WTC11 (cell line): ENCODE measurements around the gene CREBRF. TPM values are rescaled to one million over a fixed set of nuclear protein-coding genes. Genes with fewer than 3 reads are reported as not detected.

ENCODE experiments used
- ATAC-seq: fragments of 200-7000 bp; cut with Tn5 transposase; 2 replicates; pipeline ENCODE4 v1.10.0; 2021; ENCODE audit warnings: mild to moderate bottlenecking, moderate library complexity
- CTCF ChIA-PET: fragments of 300-600 bp; sonication (Branson Sonifier 250); formaldehyde crosslinking; loops from one replicate; lab custom pipeline; 2021; ENCODE audit warnings: antibody characterized with exemption; lab: Charles Lee
- POLR2A ChIA-PET: fragments of 350-600 bp; sonication (Branson Sonifier 250); formaldehyde crosslinking; loops from one replicate; lab custom pipeline; 2021; ENCODE audit warnings: antibody characterized with exemption; lab: Charles Lee
- DNase-seq: peaks from one replicate; pipeline ENCODE4 v3.0.0; 2021; ENCODE audit warnings: low spot score
- H3K27ac Mint-ChIP-seq: 2 replicates; pipeline ENCODE4 v1.8.0; 2021; ENCODE audit warnings: mixed read lengths
- H3K27me3 Mint-ChIP-seq: 2 replicates; pipeline ENCODE4 v1.8.0; 2021; ENCODE audit warnings: low read depth, mild to moderate bottlenecking, moderate library complexity, mixed read lengths
- H3K36me3 Mint-ChIP-seq: 2 replicates; pipeline ENCODE4 v1.8.0; 2021; ENCODE audit warnings: mixed read lengths
- H3K4me1 Mint-ChIP-seq: 2 replicates; pipeline ENCODE4 v1.8.0; 2022; ENCODE audit warnings: mixed read lengths
- H3K4me3 Mint-ChIP-seq: 2 replicates; pipeline ENCODE4 v1.8.0; 2021; ENCODE audit warnings: mild to moderate bottlenecking, moderate library complexity, mixed read lengths
- H3K9me3 Mint-ChIP-seq: 2 replicates; pipeline ENCODE4 v1.8.0; 2021; ENCODE audit warnings: mixed read lengths
- E2F5 ChIP-seq: sonication (generic); formaldehyde crosslinking; IDR thresholded peaks from 2 replicates; pipeline ENCODE4 v1.8.1; 2022; ENCODE audit warnings: mild to moderate bottlenecking, moderate library complexity, missing genetic modification reagents
- ELF4 ChIP-seq: sonication (generic); formaldehyde crosslinking; IDR thresholded peaks from 2 replicates; pipeline ENCODE4 v1.8.1; 2022; ENCODE audit warnings: low read depth, mild to moderate bottlenecking, moderate library complexity, missing genetic modification reagents
- EMX1 ChIP-seq: fragments of 250-450 bp; sonication (Bioruptor Pico); IDR thresholded peaks from 2 replicates; pipeline ENCODE4 v1.8.0; 2021; ENCODE audit warnings: mild to moderate bottlenecking
- ESRRA ChIP-seq: sonication (generic); formaldehyde crosslinking; IDR thresholded peaks from 2 replicates; pipeline ENCODE4 v1.8.1; 2022; ENCODE audit warnings: mild to moderate bottlenecking, missing genetic modification reagents, borderline replicate concordance
- HMGA2 ChIP-seq: fragments of 250-450 bp; sonication (Bioruptor Pico); IDR thresholded peaks from 2 replicates; pipeline ENCODE4 v1.4.0; 2021; ENCODE audit warnings: mild to moderate bottlenecking, moderate library complexity
- IRF1 ChIP-seq: sonication (generic); formaldehyde crosslinking; IDR thresholded peaks from 2 replicates; pipeline ENCODE4 v1.8.0; 2023; ENCODE audit warnings: missing genetic modification reagents
- IRF2 ChIP-seq: sonication (generic); formaldehyde crosslinking; IDR thresholded peaks from 2 replicates; pipeline ENCODE4 v1.8.0; 2022; ENCODE audit warnings: low read depth, missing genetic modification reagents, borderline replicate concordance
- JAZF1 ChIP-seq: fragments of 250-450 bp; sonication (Bioruptor Pico); IDR thresholded peaks from 2 replicates; pipeline ENCODE4 v1.9.0; 2021; ENCODE audit warnings: moderate library complexity, mild to moderate bottlenecking, inconsistent platforms
- JUN ChIP-seq: sonication (generic); formaldehyde crosslinking; IDR thresholded peaks from 2 replicates; pipeline ENCODE4 v1.8.0; 2023; ENCODE audit warnings: mild to moderate bottlenecking, missing genetic modification reagents
- NFATC4 ChIP-seq: fragments of 250-450 bp; sonication (Bioruptor Pico); IDR thresholded peaks from 2 replicates; pipeline ENCODE4 v1.9.0; 2021; ENCODE audit warnings: mild to moderate bottlenecking
- OVOL2 ChIP-seq: fragments of 250-450 bp; sonication (Bioruptor Pico); IDR thresholded peaks from 2 replicates; pipeline ENCODE4 v1.9.0; 2021; ENCODE audit warnings: mild to moderate bottlenecking, borderline replicate concordance
- RELA ChIP-seq: sonication (generic); formaldehyde crosslinking; IDR thresholded peaks from 2 replicates; pipeline ENCODE4 v1.8.1; 2022; ENCODE audit warnings: missing genetic modification reagents, mild to moderate bottlenecking, borderline replicate concordance
- SMAD3 ChIP-seq: sonication (generic); formaldehyde crosslinking; IDR thresholded peaks from 2 replicates; pipeline ENCODE4 v1.8.0; 2022; ENCODE audit warnings: missing genetic modification reagents, mild to moderate bottlenecking, borderline replicate concordance
- SMAD4 ChIP-seq: sonication (generic); formaldehyde crosslinking; IDR thresholded peaks from 2 replicates; pipeline ENCODE4 v1.8.0; 2022; ENCODE audit warnings: mild to moderate bottlenecking, missing genetic modification reagents
- SOX15 ChIP-seq: fragments of 250-450 bp; sonication (Bioruptor Pico); IDR thresholded peaks from 2 replicates; pipeline ENCODE4 v1.9.0; 2021; ENCODE audit warnings: mild to moderate bottlenecking
- TCF7 ChIP-seq: sonication (generic); formaldehyde crosslinking; IDR thresholded peaks from 2 replicates; pipeline ENCODE4 v1.8.0; 2022; ENCODE audit warnings: mild to moderate bottlenecking, low read depth, missing genetic modification reagents, moderate library complexity
- TP53 ChIP-seq: sonication (generic); formaldehyde crosslinking; IDR thresholded peaks from 2 replicates; pipeline ENCODE4 v1.8.1; 2023; ENCODE audit warnings: mild to moderate bottlenecking, missing genetic modification reagents
- ZNF121 ChIP-seq: sonication (generic); formaldehyde crosslinking; IDR thresholded peaks from 2 replicates; pipeline ENCODE4 v1.8.0; 2023; ENCODE audit warnings: missing genetic modification reagents
- ZNF396 ChIP-seq: fragments of 250-450 bp; sonication (Bioruptor Pico); IDR thresholded peaks from 2 replicates; pipeline ENCODE4 v1.8.0; 2021; ENCODE audit warnings: mild to moderate bottlenecking, moderate library complexity, borderline replicate concordance
- ZNF671 ChIP-seq: fragments of 250-450 bp; sonication (Bioruptor Pico); IDR thresholded peaks from 2 replicates; pipeline ENCODE4 v1.8.0; 2021; ENCODE audit warnings: mild to moderate bottlenecking
- total RNA-seq: library from RNA; stranded (reverse); gene quantifications from 3 replicates; pipeline ENCODE4 v1.2.3, GENCODE V29; 2021
- TF ChIP-seq, protein P1 (sequence below): fragments of 250-450 bp; sonication (Bioruptor Pico); IDR thresholded peaks from 2 replicates; pipeline ENCODE4 v1.9.0; 2021; ENCODE audit warnings: mild to moderate bottlenecking, borderline replicate concordance
- TF ChIP-seq, protein P2 (sequence below): fragments of 250-450 bp; sonication (Bioruptor Pico); IDR thresholded peaks from 2 replicates; pipeline ENCODE4 v1.9.0; 2021; ENCODE audit warnings: mild to moderate bottlenecking
- TF ChIP-seq, protein P3 (sequence below): fragments of 250-450 bp; sonication (Bioruptor Pico); IDR thresholded peaks from 2 replicates; pipeline ENCODE4 v1.9.0; 2021; ENCODE audit warnings: mild to moderate bottlenecking
- TF ChIP-seq, protein P4 (sequence below): sonication (generic); formaldehyde crosslinking; IDR thresholded peaks from 2 replicates; pipeline ENCODE4 v1.8.0; 2022; ENCODE audit warnings: mild to moderate bottlenecking, missing genetic modification reagents
- TF ChIP-seq, protein P5 (sequence below): fragments of 250-450 bp; sonication (Bioruptor Pico); IDR thresholded peaks from 2 replicates; pipeline ENCODE4 v1.9.0; 2021; ENCODE audit warnings: moderate library complexity, mild to moderate bottlenecking, inconsistent platforms, borderline replicate concordance
- TF ChIP-seq, protein P6 (sequence below): sonication (generic); formaldehyde crosslinking; IDR thresholded peaks from 2 replicates; pipeline ENCODE4 v1.8.1; 2023; ENCODE audit warnings: mild to moderate bottlenecking, missing genetic modification reagents

Gene CREBRF
- total RNA-seq, 1 experiment from 2014 or later, result 5.7 TPM

- DNase-seq (no peak), ATAC-seq (no peak)
- Mint-ChIP-seq H3K27ac (no peak overlapping the region), H3K36me3 (peaks cover 9% of the 10 kb centered on the region), H3K9me3 (peaks cover 25% of the 10 kb centered on the region), H3K4me3 (no peak overlapping the region), H3K4me1 (no peaks in the 10 kb centered on the region), H3K27me3 (peaks cover 8% of the 10 kb centered on the region; the same call in 1 of the 2 replicates)
- TF ChIP-seq, protein P1, sequence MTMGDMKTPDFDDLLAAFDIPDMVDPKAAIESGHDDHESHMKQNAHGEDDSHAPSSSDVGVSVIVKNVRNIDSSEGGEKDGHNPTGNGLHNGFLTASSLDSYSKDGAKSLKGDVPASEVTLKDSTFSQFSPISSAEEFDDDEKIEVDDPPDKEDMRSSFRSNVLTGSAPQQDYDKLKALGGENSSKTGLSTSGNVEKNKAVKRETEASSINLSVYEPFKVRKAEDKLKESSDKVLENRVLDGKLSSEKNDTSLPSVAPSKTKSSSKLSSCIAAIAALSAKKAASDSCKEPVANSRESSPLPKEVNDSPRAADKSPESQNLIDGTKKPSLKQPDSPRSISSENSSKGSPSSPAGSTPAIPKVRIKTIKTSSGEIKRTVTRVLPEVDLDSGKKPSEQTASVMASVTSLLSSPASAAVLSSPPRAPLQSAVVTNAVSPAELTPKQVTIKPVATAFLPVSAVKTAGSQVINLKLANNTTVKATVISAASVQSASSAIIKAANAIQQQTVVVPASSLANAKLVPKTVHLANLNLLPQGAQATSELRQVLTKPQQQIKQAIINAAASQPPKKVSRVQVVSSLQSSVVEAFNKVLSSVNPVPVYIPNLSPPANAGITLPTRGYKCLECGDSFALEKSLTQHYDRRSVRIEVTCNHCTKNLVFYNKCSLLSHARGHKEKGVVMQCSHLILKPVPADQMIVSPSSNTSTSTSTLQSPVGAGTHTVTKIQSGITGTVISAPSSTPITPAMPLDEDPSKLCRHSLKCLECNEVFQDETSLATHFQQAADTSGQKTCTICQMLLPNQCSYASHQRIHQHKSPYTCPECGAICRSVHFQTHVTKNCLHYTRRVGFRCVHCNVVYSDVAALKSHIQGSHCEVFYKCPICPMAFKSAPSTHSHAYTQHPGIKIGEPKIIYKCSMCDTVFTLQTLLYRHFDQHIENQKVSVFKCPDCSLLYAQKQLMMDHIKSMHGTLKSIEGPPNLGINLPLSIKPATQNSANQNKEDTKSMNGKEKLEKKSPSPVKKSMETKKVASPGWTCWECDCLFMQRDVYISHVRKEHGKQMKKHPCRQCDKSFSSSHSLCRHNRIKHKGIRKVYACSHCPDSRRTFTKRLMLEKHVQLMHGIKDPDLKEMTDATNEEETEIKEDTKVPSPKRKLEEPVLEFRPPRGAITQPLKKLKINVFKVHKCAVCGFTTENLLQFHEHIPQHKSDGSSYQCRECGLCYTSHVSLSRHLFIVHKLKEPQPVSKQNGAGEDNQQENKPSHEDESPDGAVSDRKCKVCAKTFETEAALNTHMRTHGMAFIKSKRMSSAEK, result no peak
- TF ChIP-seq SMAD4 (CRISPR knock-in tag) (no peak), HMGA2 (CRISPR knock-in tag) (no peak), JUN (CRISPR knock-in tag) (no peak), NFATC4 (CRISPR knock-in tag) (no peak), SMAD3 (no peak), ZNF671 (CRISPR knock-in tag) (no peak), ZNF121 (no peak), E2F5 (CRISPR knock-in tag) (no peak), TP53 (CRISPR knock-in tag) (no peak)
- TF ChIP-seq, protein P2, sequence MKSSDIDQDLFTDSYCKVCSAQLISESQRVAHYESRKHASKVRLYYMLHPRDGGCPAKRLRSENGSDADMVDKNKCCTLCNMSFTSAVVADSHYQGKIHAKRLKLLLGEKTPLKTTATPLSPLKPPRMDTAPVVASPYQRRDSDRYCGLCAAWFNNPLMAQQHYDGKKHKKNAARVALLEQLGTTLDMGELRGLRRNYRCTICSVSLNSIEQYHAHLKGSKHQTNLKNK (CRISPR knock-in tag), result no peak
- TF ChIP-seq, protein P3, sequence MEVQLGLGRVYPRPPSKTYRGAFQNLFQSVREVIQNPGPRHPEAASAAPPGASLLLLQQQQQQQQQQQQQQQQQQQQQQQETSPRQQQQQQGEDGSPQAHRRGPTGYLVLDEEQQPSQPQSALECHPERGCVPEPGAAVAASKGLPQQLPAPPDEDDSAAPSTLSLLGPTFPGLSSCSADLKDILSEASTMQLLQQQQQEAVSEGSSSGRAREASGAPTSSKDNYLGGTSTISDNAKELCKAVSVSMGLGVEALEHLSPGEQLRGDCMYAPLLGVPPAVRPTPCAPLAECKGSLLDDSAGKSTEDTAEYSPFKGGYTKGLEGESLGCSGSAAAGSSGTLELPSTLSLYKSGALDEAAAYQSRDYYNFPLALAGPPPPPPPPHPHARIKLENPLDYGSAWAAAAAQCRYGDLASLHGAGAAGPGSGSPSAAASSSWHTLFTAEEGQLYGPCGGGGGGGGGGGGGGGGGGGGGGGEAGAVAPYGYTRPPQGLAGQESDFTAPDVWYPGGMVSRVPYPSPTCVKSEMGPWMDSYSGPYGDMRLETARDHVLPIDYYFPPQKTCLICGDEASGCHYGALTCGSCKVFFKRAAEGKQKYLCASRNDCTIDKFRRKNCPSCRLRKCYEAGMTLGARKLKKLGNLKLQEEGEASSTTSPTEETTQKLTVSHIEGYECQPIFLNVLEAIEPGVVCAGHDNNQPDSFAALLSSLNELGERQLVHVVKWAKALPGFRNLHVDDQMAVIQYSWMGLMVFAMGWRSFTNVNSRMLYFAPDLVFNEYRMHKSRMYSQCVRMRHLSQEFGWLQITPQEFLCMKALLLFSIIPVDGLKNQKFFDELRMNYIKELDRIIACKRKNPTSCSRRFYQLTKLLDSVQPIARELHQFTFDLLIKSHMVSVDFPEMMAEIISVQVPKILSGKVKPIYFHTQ (CRISPR knock-in tag), result no peak
- ChIA-PET POLR2A (no interaction called here), CTCF (no interaction called here)
These were observed 43.3 kb downstream of the CREBRF start for GRCh38 chr5:173099461-173099860.

GRCh38 chr5:173101245-173101644, 45.1 kb downstream of the CREBRF start:
- H3K27ac Mint-ChIP-seq, result no peak overlapping the region
- ATAC-seq, result no peak
- ChIA-PET POLR2A (no interaction called here), CTCF (no interaction called here)
- peaks cover 21% of the 10 kb centered on the region for H3K9me3 Mint-ChIP-seq
- H3K4me1 Mint-ChIP-seq, result no peaks in the 10 kb centered on the region
- H3K27me3 Mint-ChIP-seq, result peaks cover 8% of the 10 kb centered on the region; the same call in 1 of the 2 replicates
- peaks cover 9% of the 10 kb centered on the region for H3K36me3 Mint-ChIP-seq
- no peak for DNase-seq
- H3K4me3 Mint-ChIP-seq, result no peak overlapping the region
- TF ChIP-seq ELF4 (CRISPR knock-in tag) (no peak), SMAD4 (CRISPR knock-in tag) (no peak), IRF1 (CRISPR knock-in tag) (no peak), ZNF396 (CRISPR knock-in tag) (no peak), JUN (CRISPR knock-in tag) (no peak), JAZF1 (CRISPR knock-in tag) (no peak), SOX15 (CRISPR knock-in tag) (no peak), ESRRA (no peak), NFATC4 (CRISPR knock-in tag) (no peak), RELA (CRISPR knock-in tag) (no peak), IRF2 (CRISPR knock-in tag) (no peak), EMX1 (no peak), ZNF671 (CRISPR knock-in tag) (no peak), OVOL2 (no peak), TCF7 (CRISPR knock-in tag) (no peak)
- TF ChIP-seq, protein P4, sequence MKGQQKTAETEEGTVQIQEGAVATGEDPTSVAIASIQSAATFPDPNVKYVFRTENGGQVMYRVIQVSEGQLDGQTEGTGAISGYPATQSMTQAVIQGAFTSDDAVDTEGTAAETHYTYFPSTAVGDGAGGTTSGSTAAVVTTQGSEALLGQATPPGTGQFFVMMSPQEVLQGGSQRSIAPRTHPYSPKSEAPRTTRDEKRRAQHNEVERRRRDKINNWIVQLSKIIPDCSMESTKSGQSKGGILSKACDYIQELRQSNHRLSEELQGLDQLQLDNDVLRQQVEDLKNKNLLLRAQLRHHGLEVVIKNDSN, result no peak
- TF ChIP-seq, protein P5, sequence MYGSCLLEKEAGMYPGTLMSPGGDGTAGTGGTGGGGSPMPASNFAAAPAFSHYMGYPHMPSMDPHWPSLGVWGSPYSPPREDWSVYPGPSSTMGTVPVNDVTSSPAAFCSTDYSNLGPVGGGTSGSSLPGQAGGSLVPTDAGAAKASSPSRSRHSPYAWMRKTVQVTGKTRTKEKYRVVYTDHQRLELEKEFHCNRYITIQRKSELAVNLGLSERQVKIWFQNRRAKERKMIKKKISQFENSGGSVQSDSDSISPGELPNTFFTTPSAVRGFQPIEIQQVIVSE (CRISPR knock-in tag), result no peak
- TF ChIP-seq, protein P6, sequence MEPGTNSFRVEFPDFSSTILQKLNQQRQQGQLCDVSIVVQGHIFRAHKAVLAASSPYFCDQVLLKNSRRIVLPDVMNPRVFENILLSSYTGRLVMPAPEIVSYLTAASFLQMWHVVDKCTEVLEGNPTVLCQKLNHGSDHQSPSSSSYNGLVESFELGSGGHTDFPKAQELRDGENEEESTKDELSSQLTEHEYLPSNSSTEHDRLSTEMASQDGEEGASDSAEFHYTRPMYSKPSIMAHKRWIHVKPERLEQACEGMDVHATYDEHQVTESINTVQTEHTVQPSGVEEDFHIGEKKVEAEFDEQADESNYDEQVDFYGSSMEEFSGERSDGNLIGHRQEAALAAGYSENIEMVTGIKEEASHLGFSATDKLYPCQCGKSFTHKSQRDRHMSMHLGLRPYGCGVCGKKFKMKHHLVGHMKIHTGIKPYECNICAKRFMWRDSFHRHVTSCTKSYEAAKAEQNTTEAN (CRISPR knock-in tag), result no peak
